Tongue (tissue), 2 donors: ENCODE results near the gene PPP1R11. TPM values are rescaled to one million over a fixed set of nuclear protein-coding genes. Genes with fewer than 3 reads are reported as not detected.

Experiments used
- small RNA-seq: library from RNA; depleted of rRNA; stranded (forward); fragments of <200 nt; gene quantifications from one replicate; pipeline ENCODE3, GENCODE V24; 2014; ENCODE audit warnings: low replicate concordance
- total RNA-seq: library from RNA; depleted of rRNA; stranded (reverse); fragments of >200 nt; gene quantifications from one replicate; pipeline ENCODE4 v1.2.3, GENCODE V29; 2014

Gene PPP1R11
- total RNA-seq, 1 donor from 2014 or later, result 10.5 TPM

Small RNA genes lying within 50 kb of the gene (small RNA-seq; reads per million reads assigned to genes)
- gene RF02218, result not detected
- gene RF02219, result not detected
- gene RF02220, result not detected

Other genes with a start within 250 kb of the PPP1R11 start
- not detected for gene HLA-G, start 239.4 kb upstream of the PPP1R11 start, total RNA-seq
- gene HLA-A, start 124.7 kb upstream of the PPP1R11 start, total RNA-seq, result 134 TPM
- gene POLR1H, start 5.9 kb upstream of the PPP1R11 start, total RNA-seq, result 12.5 TPM
- gene RNF39, start 8.6 kb downstream of the PPP1R11 start, total RNA-seq, result 1.8 TPM
- not detected for gene TRIM31, start 45.9 kb downstream of the PPP1R11 start, total RNA-seq
- gene TRIM40, start 68.9 kb downstream of the PPP1R11 start, total RNA-seq, result not detected
- 1.0 TPM for gene TRIM10, start 94.0 kb downstream of the PPP1R11 start, total RNA-seq
- gene TRIM15, start 96.3 kb downstream of the PPP1R11 start, total RNA-seq, result not detected
- gene TRIM26, start 146.2 kb downstream of the PPP1R11 start, total RNA-seq, result 35.4 TPM